Keratinocyte (primary cell): ENCODE measurements around the gene RNF175. TPM values are rescaled to one million over a fixed set of nuclear protein-coding genes. Genes with fewer than 3 reads are reported as not detected.

Experiments used
- DNase-seq: peaks from one replicate; pipeline ENCODE4 v3.0.0-alpha.2; 2011; ENCODE audit warnings: low read depth, missing footprints, low spot score
- FAIRE-seq: peaks from 2 replicates; lab custom pipeline; 2011; peaks lifted over from hg19 to GRCh38; lab: Jason Lieb, UNC
- H2AFZ ChIP-seq: 2 replicates; pipeline ENCODE4 v1.6.0; 2012; ENCODE audit warnings: low read length, control low read depth, inconsistent platforms; ENCODE audit not compliant: control insufficient read depth
- H3K27ac ChIP-seq: 2 replicates; pipeline ENCODE4 v1.5.1; 2011; ENCODE audit warnings: low read length; ENCODE audit not compliant: control insufficient read depth, insufficient read depth
- H3K27me3 ChIP-seq: 3 replicates; pipeline ENCODE4 v1.6.0; 2011; ENCODE audit warnings: low read length; ENCODE audit not compliant: control insufficient read depth, insufficient read depth; ENCODE audit errors: extremely low read depth
- H3K36me3 ChIP-seq, 2 experiments: 2 replicates in 1 of 2; 3 replicates in 1 of 2; pipeline ENCODE4 v1.5.1; 2011; ENCODE audit warnings: low read length in 2 of 2, mild to moderate bottlenecking in 1 of 2; ENCODE audit not compliant: control insufficient read depth in 2 of 2, insufficient read depth in 2 of 2; ENCODE audit errors: extremely low read depth in 1 of 2
- H3K4me1 ChIP-seq: 3 replicates; pipeline ENCODE4 v1.5.1; 2011; ENCODE audit warnings: low read length; ENCODE audit not compliant: control insufficient read depth, insufficient read depth; ENCODE audit errors: extremely low read depth
- H3K4me2 ChIP-seq: 3 replicates; pipeline ENCODE4 v1.6.0; 2011; ENCODE audit warnings: low read depth, low read length; ENCODE audit not compliant: control insufficient read depth, insufficient read depth; ENCODE audit errors: extremely low read depth
- H3K4me3 ChIP-seq, 3 experiments: fragments of 200-600 bp in 1 of 3; sonication (generic) in 1 of 3; 2 replicates in 2 of 3; 3 replicates in 1 of 3; pipeline ENCODE4 v1.5.1; 2011 to 2016; ENCODE audit warnings: low read length in 3 of 3, mild to moderate bottlenecking in 3 of 3, control low read depth in 2 of 3, inconsistent platforms in 1 of 3, low read depth in 1 of 3, mixed read lengths in 1 of 3, mixed run types in 1 of 3, moderate library complexity in 1 of 3; ENCODE audit not compliant: control insufficient read depth in 2 of 3, insufficient read depth in 2 of 3; ENCODE audit errors: extremely low read depth in 1 of 3
- H3K79me2 ChIP-seq: 2 replicates; pipeline ENCODE4 v1.6.0; 2012; ENCODE audit warnings: low read length; ENCODE audit not compliant: control insufficient read depth, insufficient read depth
- H3K9ac ChIP-seq: 3 replicates; pipeline ENCODE4 v1.6.0; 2011; ENCODE audit warnings: low read length; ENCODE audit not compliant: control insufficient read depth, insufficient read depth; ENCODE audit errors: extremely low read depth
- H3K9me1 ChIP-seq: 3 replicates; pipeline ENCODE4 v1.6.0; 2011; ENCODE audit warnings: low read length; ENCODE audit not compliant: control insufficient read depth, insufficient read depth; ENCODE audit errors: extremely low read depth
- H3K9me3 ChIP-seq: 2 replicates; pipeline ENCODE4 v1.5.1; 2012; ENCODE audit warnings: low read depth, low read length; ENCODE audit not compliant: control insufficient read depth
- H4K20me1 ChIP-seq: 3 replicates; pipeline ENCODE4 v1.6.0; 2011; ENCODE audit warnings: low read length; ENCODE audit not compliant: control insufficient read depth, insufficient read depth; ENCODE audit errors: extremely low read depth
- CTCF ChIP-seq, 3 experiments: IDR thresholded peaks in 1 of 3; conservative IDR thresholded peaks in 1 of 3; optimal IDR thresholded peaks in 1 of 3; 2 replicates in 2 of 3; 3 replicates in 1 of 3; pipeline versions ENCODE3 to v1.5.1; 2011; ENCODE audit warnings: low read length in 3 of 3, mild to moderate bottlenecking in 3 of 3, moderate library complexity in 2 of 3, control low read depth in 1 of 3, inconsistent platforms in 1 of 3; ENCODE audit not compliant: insufficient read depth in 2 of 3; ENCODE audit errors: extremely low read depth in 1 of 3
- EZH2 ChIP-seq: IDR thresholded peaks from one replicate; pipeline ENCODE4 v1.6.1; 2012; ENCODE audit warnings: inconsistent platforms, mild to moderate bottlenecking, low read length, moderate library complexity
- dilution Hi-C: fragments of 300-500 bp; cut with MboI; formaldehyde crosslinking; loops from one replicate; pipeline ENCODE4 v1.7.0; 2020; ENCODE audit warnings: low sequenced_read_pairs; ENCODE audit not compliant: extremely low pct_ligation_motif_present
- polyA plus RNA-seq, 5 experiments: library from polyadenylated mRNA; depleted of rRNA in 3 of 5; stranded (reverse) in 3 of 5; stranded (forward) in 1 of 5; unstranded in 1 of 5; fragments of >200 nt; gene quantifications; 1 replicate in 1 of 5; 2 replicates in 3 of 5; 3 replicates in 1 of 5; pipeline versions ENCODE4 v1.2.1 to v1.2.3, GENCODE V29; 2011 to 2012; ENCODE audit warnings: missing spikeins in 2 of 5, low read depth in 1 of 5, low replicate concordance in 1 of 5

RNF175 gene
- polyA plus RNA-seq, 1 donor (not counting 4 experiments of a cell fraction or from before 2014, with no cell fraction given), result not detected

GRCh38 chr4:153679486-153679885 is 80.3 kb downstream of the RNF175 start:
- no peak overlapping the region for H2AFZ ChIP-seq
- FAIRE-seq, result no peak
- H3K4me2 ChIP-seq, result no peak overlapping the region
- H3K36me3 ChIP-seq, result no peaks in the 10 kb centered on the region
- H4K20me1 ChIP-seq, result no peaks in the 10 kb centered on the region
- H3K27me3 ChIP-seq, result peaks cover 11% of the 10 kb centered on the region
- DNase-seq, result no peak
- dilution Hi-C loops, result no loop called here
- H3K4me3 ChIP-seq, result no peak overlapping the region
- H3K9me3 ChIP-seq, result no peaks in the 10 kb centered on the region
- TF ChIP-seq EZH2 (no peak), CTCF (optimal IDR thresholded peaks at IDR 0.05 in 1 of 3, IDR thresholded peaks at IDR 0.05 in 1 of 3, conservative IDR thresholded peaks at IDR 0.05 in 1 of 3; ENCODE audit: extremely low read depth in 1 of 3, insufficient read depth in 2 of 3, low read length in 3 of 3) (peak in 1 of 3 experiments; percentile 20)
- no peaks in the 10 kb centered on the region for H3K9me1 ChIP-seq
- no peak overlapping the region for H3K27ac ChIP-seq
- H3K9ac ChIP-seq, result no peak overlapping the region
- peaks cover 9% of the 10 kb centered on the region for H3K4me1 ChIP-seq
- no peaks in the 10 kb centered on the region for H3K79me2 ChIP-seq

- no peaks in the 10 kb centered on the region for H3K9me1 ChIP-seq
- no peaks in the 10 kb centered on the region for H3K9me3 ChIP-seq
- H2AFZ ChIP-seq, result no peak overlapping the region
- no peaks in the 10 kb centered on the region for H3K27me3 ChIP-seq
- DNase-seq (peak; percentile 25), FAIRE-seq (peak; percentile 78)
- H3K4me1 ChIP-seq, result peaks cover 12% of the 10 kb centered on the region
- peak overlapping the region in 1 of 3 experiments; percentile 38 for H3K4me3 ChIP-seq
- no peaks in the 10 kb centered on the region for H3K79me2 ChIP-seq
- H4K20me1 ChIP-seq, result no peaks in the 10 kb centered on the region
- H3K27ac ChIP-seq, result no peak overlapping the region
- H3K9ac ChIP-seq, result no peak overlapping the region
- dilution Hi-C loops, result no loop called here
- H3K4me2 ChIP-seq, result peak overlapping the region; percentile 66
- TF ChIP-seq CTCF (optimal IDR thresholded peaks at IDR 0.05 in 1 of 3, IDR thresholded peaks at IDR 0.05 in 1 of 3, conservative IDR thresholded peaks at IDR 0.05 in 1 of 3; ENCODE audit: extremely low read depth in 1 of 3, insufficient read depth in 2 of 3, low read length in 3 of 3) (no peak), EZH2 (no peak)
- H3K36me3 ChIP-seq, result no peaks in the 10 kb centered on the region
Observed at GRCh38 chr4:153676984-153677383, 82.8 kb downstream of the RNF175 start.
